GM23248 (cell line): ENCODE measurements around the gene LCTL. TPM values are rescaled to one million over a fixed set of nuclear protein-coding genes. Genes with fewer than 3 reads are reported as not detected.

Experiments
- DNase-seq: peaks from one replicate; pipeline ENCODE4 v3.0.0-alpha.2; 2015
- H2AFZ ChIP-seq: fragments of 200-600 bp; sonication (generic); 2 replicates; pipeline ENCODE4 v1.6.1; 2016; ENCODE audit warnings: antibody characterized with exemption
- H3F3A ChIP-seq: fragments of 200-600 bp; sonication (generic); 2 replicates; pipeline ENCODE4 v1.6.1; 2016; ENCODE audit warnings: mild to moderate bottlenecking, antibody characterized with exemption, mixed run types; ENCODE audit not compliant: insufficient read depth
- H3K27ac ChIP-seq: fragments of 200-600 bp; sonication (generic); 2 replicates; pipeline ENCODE4 v1.5.1; 2016; ENCODE audit warnings: mild to moderate bottlenecking
- H3K27me3 ChIP-seq: fragments of 200-600 bp; sonication (generic); replicated peaks from 2 replicates; pipeline ENCODE4 v1.6.1; 2016; ENCODE audit warnings: mild to moderate bottlenecking; ENCODE audit not compliant: insufficient read depth
- H3K36me3 ChIP-seq: fragments of 200-600 bp; sonication (generic); 2 replicates; pipeline ENCODE4 v1.6.1; 2016; ENCODE audit warnings: low read depth, mild to moderate bottlenecking
- H3K4me1 ChIP-seq: fragments of 200-600 bp; sonication (generic); 2 replicates; pipeline ENCODE4 v1.6.1; 2016; ENCODE audit warnings: mild to moderate bottlenecking; ENCODE audit not compliant: insufficient read depth
- H3K4me2 ChIP-seq: fragments of 200-600 bp; sonication (generic); one replicate; pipeline ENCODE4 v1.6.1; 2016; ENCODE audit warnings: mild to moderate bottlenecking; ENCODE audit not compliant: unreplicated experiment
- H3K4me3 ChIP-seq: fragments of 200-600 bp; sonication (generic); 2 replicates; pipeline ENCODE4 v1.5.1; 2016; ENCODE audit warnings: mild to moderate bottlenecking
- H3K79me2 ChIP-seq: fragments of 200-600 bp; sonication (generic); 2 replicates; pipeline ENCODE4 v1.6.1; 2016; ENCODE audit warnings: mild to moderate bottlenecking; ENCODE audit not compliant: insufficient read depth
- H3K9ac ChIP-seq: fragments of 200-600 bp; sonication (generic); 2 replicates; pipeline ENCODE4 v1.6.1; 2016; ENCODE audit warnings: mild to moderate bottlenecking
- H3K9me2 ChIP-seq: fragments of 200-600 bp; sonication (generic); 2 replicates; pipeline ENCODE4 v1.6.1; 2016; ENCODE audit warnings: mixed run types, mild to moderate bottlenecking, moderate library complexity; ENCODE audit not compliant: insufficient read depth
- H3K9me3 ChIP-seq: fragments of 200-600 bp; sonication (generic); one replicate; pipeline ENCODE4 v1.6.1; 2017; ENCODE audit warnings: low read depth
- H4K20me1 ChIP-seq: fragments of 200-600 bp; sonication (generic); 2 replicates; pipeline ENCODE4 v1.6.0; 2016; ENCODE audit not compliant: insufficient read depth
- EZH2 ChIP-seq: fragments of 200-600 bp; sonication (generic); IDR thresholded peaks from 2 replicates; pipeline ENCODE4 v1.6.1; 2018; ENCODE audit warnings: antibody characterized with exemption, mild to moderate bottlenecking; ENCODE audit not compliant: insufficient read depth, poor library complexity, severe bottlenecking
- EZH2phosphoT487 ChIP-seq: fragments of 200-600 bp; sonication (generic); IDR thresholded peaks from 2 replicates; pipeline ENCODE4 v1.6.1; 2018; ENCODE audit warnings: antibody characterized with exemption, moderate library complexity, mild to moderate bottlenecking, low read depth; ENCODE audit not compliant: insufficient read depth
- WGBS, 2 experiments: methylation state at CpG; one replicate each; pipeline ENCODE4 v1.1.6; 2015 to 2017; ENCODE audit warnings: low lambda C conversion rate in 2 of 2, low coverage in 1 of 2; ENCODE audit errors: missing lambda C conversion rate in 2 of 2; 5-methylcytosine and 5-hydroxymethylcytosine counted together
- in situ Hi-C: fragments of 300-500 bp; cut with MboI; formaldehyde crosslinking; loops from 2 replicates; pipeline ENCODE4 v1.15.0; 2020
- polyA plus RNA-seq: library from polyadenylated mRNA; unstranded; fragments of >200 nt; fragmentation: Nextera tagmentation; extraction: Ambion mirVana; gene quantifications from 2 replicates; pipeline ENCODE4 v1.2.1, GENCODE V29; 2016
- total RNA-seq: library from RNA; depleted of rRNA; stranded (reverse); fragments of >200 nt; shearing (Covaris generic); gene quantifications from 2 replicates; pipeline ENCODE4 v1.2.3, GENCODE V29; 2014

Gene LCTL
- total and polyA plus RNA-seq, 2 experiments from 2014 or later: 0.68 TPM; not detected in 1

- Histone ChIP-seq H3F3A (no peaks in the 10 kb centered on the region), H3K9me3 (no peaks in the 10 kb centered on the region), H3K4me2 (no peak overlapping the region), H2AFZ (no peak overlapping the region), H4K20me1 (no peaks in the 10 kb centered on the region), H3K4me1 (no peaks in the 10 kb centered on the region), H3K79me2 (no peaks in the 10 kb centered on the region), H3K27me3 (no peaks in the 10 kb centered on the region), H3K9me2 (no peaks in the 10 kb centered on the region), H3K4me3 (no peak overlapping the region), H3K36me3 (no peaks in the 10 kb centered on the region), H3K27ac (no peak overlapping the region), H3K9ac (no peak overlapping the region)
- TF ChIP-seq EZH2: no peak
- no peak for TF ChIP-seq EZH2phosphoT487
- DNase-seq: no peak
- 72 to 82% methylated on average over 13 of the region's 13 CpGs for WGBS, 2 experiments
- in situ Hi-C loops: loop anchor here (10.0 kb wide), 2 partner anchors 83 to 253 kb away; no protein-coding TSS in a partner anchor
These were observed 45.7 kb upstream of the LCTL start for GRCh38 chr15:66611257-66612053.

GRCh38 chr15:66609876-66610275 is 44.1 kb upstream of the LCTL start:
- Histone ChIP-seq H3K27me3 (no peaks in the 10 kb centered on the region), H2AFZ (no peak overlapping the region), H3F3A (no peaks in the 10 kb centered on the region), H3K9ac (no peak overlapping the region), H3K4me3 (no peak overlapping the region), H3K36me3 (no peaks in the 10 kb centered on the region), H3K79me2 (no peaks in the 10 kb centered on the region), H3K4me1 (no peaks in the 10 kb centered on the region), H3K9me3 (no peaks in the 10 kb centered on the region), H3K27ac (no peak overlapping the region), H3K4me2 (no peak overlapping the region), H4K20me1 (no peaks in the 10 kb centered on the region), H3K9me2 (no peaks in the 10 kb centered on the region)
- TF ChIP-seq EZH2 (no peak), EZH2phosphoT487 (no peak)
- WGBS, 2 experiments: 70 to 71% methylated on average over 5 of the region's 5 CpGs
- DNase-seq: no peak
- in situ Hi-C loops: loop anchor here (10.0 kb wide), 2 partner anchors 85 to 255 kb away; no protein-coding TSS in a partner anchor

- H3F3A ChIP-seq: no peaks in the 10 kb centered on the region
- WGBS, 2 experiments: 87 to 93% methylated on average over 2 of the region's 2 CpGs
- in situ Hi-C loops: no loop called here
These were observed 43.1 kb upstream of the LCTL start for GRCh38 chr15:66608881-66609280.

GRCh38 chr15:66608159-66608558 is 42.4 kb upstream of the LCTL start:
- Histone ChIP-seq H3K36me3 (no peaks in the 10 kb centered on the region), H3K4me3 (no peak overlapping the region), H3K79me2 (no peaks in the 10 kb centered on the region), H3F3A (no peaks in the 10 kb centered on the region), H3K9me3 (no peaks in the 10 kb centered on the region), H3K4me1 (no peaks in the 10 kb centered on the region), H4K20me1 (no peaks in the 10 kb centered on the region), H3K9ac (no peak overlapping the region), H3K27me3 (no peaks in the 10 kb centered on the region), H3K9me2 (no peaks in the 10 kb centered on the region), H2AFZ (no peak overlapping the region), H3K27ac (no peak overlapping the region), H3K4me2 (no peak overlapping the region)
- in situ Hi-C loops: no loop called here
- no peak for TF ChIP-seq EZH2phosphoT487
- no peak for TF ChIP-seq EZH2
- DNase-seq: no peak
- WGBS, 2 experiments: 77 to 81% methylated on average over 3 of the region's 3 CpGs

More at GRCh38 chr15:66608881-66609280, 43.1 kb upstream of the LCTL start:
- Histone ChIP-seq H3K4me1 (no peaks in the 10 kb centered on the region), H3K36me3 (no peaks in the 10 kb centered on the region), H3K4me2 (no peak overlapping the region), H3K9ac (no peak overlapping the region), H3K9me2 (no peaks in the 10 kb centered on the region), H3K79me2 (no peaks in the 10 kb centered on the region), H3K27ac (no peak overlapping the region), H2AFZ (no peak overlapping the region), H3K4me3 (no peak overlapping the region), H3K9me3 (no peaks in the 10 kb centered on the region), H3K27me3 (no peaks in the 10 kb centered on the region), H4K20me1 (no peaks in the 10 kb centered on the region)
- no peak for TF ChIP-seq EZH2
- no peak for TF ChIP-seq EZH2phosphoT487
- no peak for DNase-seq
